PC-9 (cell line): Measurements from ENCODE around the gene WNT7A.

ENCODE experiments used
- CTCF ChIP-seq: fragments of 200-600 bp; sonication (generic); conservative IDR thresholded peaks from 2 replicates; pipeline ENCODE4 v1.6.1; 2017; ENCODE audit warnings: mixed run types, antibody characterized with exemption, mild to moderate bottlenecking, moderate library complexity
- EZH2 ChIP-seq: fragments of 200-600 bp; sonication (generic); IDR thresholded peaks from 2 replicates; pipeline ENCODE4 v1.8.0; 2017; ENCODE audit warnings: antibody characterized with exemption, low read depth

- no peak for TF ChIP-seq CTCF
- TF ChIP-seq EZH2: no peak
Measured at GRCh38 chr3:13865581-13865980, 14.3 kb downstream of the WNT7A start.
